NCI-H446 (cell line): ENCODE data around the gene OR52H1.
"Not testable (repeated sequence)": the region's sequence is repeated elsewhere in the genome, so short reads cannot be mapped to it uniquely, and the experiment has no call there.

Source experiments
- DNase-seq, 2 experiments: peaks; one replicate each; lab custom pipeline; 2025; lab: John Stamatoyannopoulos, UW

OR52H1 gene

GRCh38 chr11:5548440-5548839 is at the start of gene OR52H1:
OR52H1 (minus strand) TSS chr11:5548540; CDS start chr11:5545505, 3,035 bp downstream.
- no peak for DNase-seq

GRCh38 chr11:5597953-5598352 is 49.6 kb upstream of the OR52H1 start:
- no peak for DNase-seq

- DNase-seq: no peak
Measured at GRCh38 chr11:5596607-5597201, 48.4 kb upstream of the OR52H1 start, which contains the start of gene TRIM6. TRIM6 (plus strand) TSS chr11:5596637; CDS start chr11:5596898, 261 bp downstream.

- DNase-seq: no peak
Measured at GRCh38 chr11:5593146-5593545, 44.8 kb upstream of the OR52H1 start.

- DNase-seq: no peak
Measured at GRCh38 chr11:5592615-5593014, 44.3 kb upstream of the OR52H1 start.

- no peak for DNase-seq
Measured at GRCh38 chr11:5591613-5592012, 43.3 kb upstream of the OR52H1 start.

GRCh38 chr11:5589906-5590305 is 41.6 kb upstream of the OR52H1 start:
- not testable (repeated sequence) for DNase-seq

- not testable (repeated sequence) for DNase-seq
Measured at GRCh38 chr11:5584458-5584857, 36.1 kb upstream of the OR52H1 start.

GRCh38 chr11:5581014-5581413 is 32.7 kb upstream of the OR52H1 start:
- DNase-seq: no peak

GRCh38 chr11:5580577-5580976 is 32.2 kb upstream of the OR52H1 start, which contains the start of gene OR52B6:
OR52B6 (plus strand) TSS chr11:5580877; CDS start chr11:5580877, 0 bp downstream.
- no peak for DNase-seq

- no peak for DNase-seq
Measured at GRCh38 chr11:5577101-5577500, 28.8 kb upstream of the OR52H1 start.

GRCh38 chr11:5575152-5575551 is 26.8 kb upstream of the OR52H1 start:
- DNase-seq: no peak

GRCh38 chr11:5574654-5575053 is 26.3 kb upstream of the OR52H1 start:
- no peak for DNase-seq

- no peak for DNase-seq
Measured at GRCh38 chr11:5564259-5565019, 16.1 kb upstream of the OR52H1 start.

- DNase-seq: no peak
Measured at GRCh38 chr11:5557751-5558150, 9.4 kb upstream of the OR52H1 start.

- no peak for DNase-seq
Measured at GRCh38 chr11:5556596-5557188, 8.4 kb upstream of the OR52H1 start.

GRCh38 chr11:5553343-5553742 is 5.0 kb upstream of the OR52H1 start:
- DNase-seq: no peak

- no peak for DNase-seq
Measured at GRCh38 chr11:5550440-5551095, 2.2 kb upstream of the OR52H1 start.

- DNase-seq: no peak
Measured at GRCh38 chr11:5547982-5548381, 358 bp downstream of the OR52H1 start.

- DNase-seq: no peak
Measured at GRCh38 chr11:5546457-5546856, 1.9 kb downstream of the OR52H1 start.

GRCh38 chr11:5541427-5541826 is 6.9 kb downstream of the OR52H1 start:
- no peak for DNase-seq

GRCh38 chr11:5536482-5536881 is 11.9 kb downstream of the OR52H1 start:
- DNase-seq: no peak

GRCh38 chr11:5534046-5534445 is 14.3 kb downstream of the OR52H1 start:
- no peak for DNase-seq
